Brain microvascular endothelial cell (primary cell): ENCODE measurements around the gene ADAMTSL1.

Source experiments
- DNase-seq: peaks from one replicate; pipeline ENCODE4 v3.0.0-alpha.2; 2020
- H3K27ac ChIP-seq: fragments of 250-450 bp; sonication (Bioruptor Pico); 2 replicates; pipeline ENCODE4 v1.5.1; 2020; ENCODE audit warnings: mild to moderate bottlenecking, moderate library complexity
- H3K27me3 ChIP-seq: fragments of 250-450 bp; sonication (Bioruptor Pico); replicated peaks from 2 replicates; pipeline ENCODE4 v1.5.1; 2020; ENCODE audit warnings: mild to moderate bottlenecking
- H3K36me3 ChIP-seq: fragments of 250-450 bp; sonication (Bioruptor Pico); replicated peaks from 2 replicates; pipeline ENCODE4 v1.5.1; 2020; ENCODE audit warnings: mild to moderate bottlenecking
- H3K4me3 ChIP-seq: 2 replicates; pipeline ENCODE4 v1.5.1; 2011; ENCODE audit warnings: low read depth, mild to moderate bottlenecking, control low read depth, low read length, moderate library complexity
- in situ Hi-C: cut with HindIII; loops from 2 replicates; pipeline ENCODE4 v1.10.0; 2017; ENCODE audit warnings: low sequenced_read_pairs, low pct_ligation_motif_present
- TF ChIP-seq, protein P1 (sequence below): IDR thresholded peaks from 2 replicates; pipeline ENCODE4 v1.5.1; 2011; ENCODE audit warnings: low read depth, mild to moderate bottlenecking, moderate library complexity, low read length, control low read depth, inconsistent platforms; ENCODE audit errors: missing control alignments

Gene ADAMTSL1

DNA sequence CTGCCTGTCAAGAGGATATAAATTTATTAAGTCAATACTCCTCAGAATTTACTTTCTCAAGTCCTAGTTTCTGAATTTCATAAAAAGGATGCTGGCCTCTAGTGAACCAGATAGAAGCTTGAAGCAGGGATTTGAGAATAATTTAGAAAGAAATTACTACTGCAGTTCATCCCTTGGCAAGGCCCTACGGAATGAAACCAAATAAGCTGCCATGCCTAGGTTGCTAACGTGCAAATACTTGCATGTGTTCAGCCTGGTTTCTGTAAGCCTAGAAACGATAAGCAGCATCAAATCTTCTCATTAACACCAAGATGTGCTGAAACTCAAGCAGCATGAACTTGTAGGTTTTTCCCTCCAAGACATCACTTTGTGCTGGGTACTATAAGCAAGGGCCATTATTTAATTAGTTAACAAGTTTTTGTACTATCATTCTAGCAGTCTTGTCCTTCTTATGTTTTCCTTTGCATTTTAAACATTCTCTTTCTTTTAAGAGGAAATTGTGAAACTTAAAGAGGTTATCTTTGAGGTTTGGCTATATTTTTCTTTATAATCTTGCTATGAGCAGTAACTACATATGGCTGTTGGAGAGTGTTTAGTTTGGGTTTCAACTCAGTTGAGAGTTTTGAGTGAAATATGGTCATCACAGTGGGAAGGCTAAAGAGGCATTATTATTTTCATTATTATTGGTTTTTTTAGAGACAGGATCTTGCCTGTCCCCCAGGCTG lies 71.8 kb downstream of the ADAMTSL1 start:
- DNase-seq: no peak
- no peaks in the 10 kb centered on the region for H3K36me3 ChIP-seq

DNA sequence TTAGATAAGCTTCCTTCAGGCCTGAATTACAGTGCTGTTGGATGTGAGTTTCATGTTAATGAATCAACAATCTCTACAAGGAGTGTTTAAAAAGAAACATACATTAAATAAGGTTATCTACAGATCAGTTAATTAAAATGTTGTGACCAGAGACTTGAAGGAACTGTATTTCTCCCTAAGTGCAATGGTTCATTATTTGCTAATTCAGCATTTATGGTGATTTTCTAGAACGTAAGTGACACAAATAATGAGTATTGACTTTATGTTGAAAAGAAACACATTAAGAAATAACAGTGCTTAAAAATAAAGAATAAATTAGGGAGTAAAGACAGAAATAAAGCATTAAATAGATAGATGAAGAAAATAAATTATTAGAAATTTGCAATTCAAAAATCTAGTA lies 74.5 kb downstream of the ADAMTSL1 start:
- TF ChIP-seq, protein P1, sequence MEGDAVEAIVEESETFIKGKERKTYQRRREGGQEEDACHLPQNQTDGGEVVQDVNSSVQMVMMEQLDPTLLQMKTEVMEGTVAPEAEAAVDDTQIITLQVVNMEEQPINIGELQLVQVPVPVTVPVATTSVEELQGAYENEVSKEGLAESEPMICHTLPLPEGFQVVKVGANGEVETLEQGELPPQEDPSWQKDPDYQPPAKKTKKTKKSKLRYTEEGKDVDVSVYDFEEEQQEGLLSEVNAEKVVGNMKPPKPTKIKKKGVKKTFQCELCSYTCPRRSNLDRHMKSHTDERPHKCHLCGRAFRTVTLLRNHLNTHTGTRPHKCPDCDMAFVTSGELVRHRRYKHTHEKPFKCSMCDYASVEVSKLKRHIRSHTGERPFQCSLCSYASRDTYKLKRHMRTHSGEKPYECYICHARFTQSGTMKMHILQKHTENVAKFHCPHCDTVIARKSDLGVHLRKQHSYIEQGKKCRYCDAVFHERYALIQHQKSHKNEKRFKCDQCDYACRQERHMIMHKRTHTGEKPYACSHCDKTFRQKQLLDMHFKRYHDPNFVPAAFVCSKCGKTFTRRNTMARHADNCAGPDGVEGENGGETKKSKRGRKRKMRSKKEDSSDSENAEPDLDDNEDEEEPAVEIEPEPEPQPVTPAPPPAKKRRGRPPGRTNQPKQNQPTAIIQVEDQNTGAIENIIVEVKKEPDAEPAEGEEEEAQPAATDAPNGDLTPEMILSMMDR: no peak
- Histone ChIP-seq H3K4me3 (no peak overlapping the region), H3K36me3 (no peaks in the 10 kb centered on the region), H3K27ac (no peak overlapping the region), H3K27me3 (no peaks in the 10 kb centered on the region)
- in situ Hi-C loops: no loop called here
- DNase-seq: no peak

More for the DNA sequence above, 71.8 kb downstream of the ADAMTSL1 start:
- no peak overlapping the region for H3K4me3 ChIP-seq
- no peaks in the 10 kb centered on the region for H3K27me3 ChIP-seq
- H3K27ac ChIP-seq: peak overlapping the region; percentile 29
- TF ChIP-seq, protein P1: no peak
- in situ Hi-C loops: no loop called here

DNA sequence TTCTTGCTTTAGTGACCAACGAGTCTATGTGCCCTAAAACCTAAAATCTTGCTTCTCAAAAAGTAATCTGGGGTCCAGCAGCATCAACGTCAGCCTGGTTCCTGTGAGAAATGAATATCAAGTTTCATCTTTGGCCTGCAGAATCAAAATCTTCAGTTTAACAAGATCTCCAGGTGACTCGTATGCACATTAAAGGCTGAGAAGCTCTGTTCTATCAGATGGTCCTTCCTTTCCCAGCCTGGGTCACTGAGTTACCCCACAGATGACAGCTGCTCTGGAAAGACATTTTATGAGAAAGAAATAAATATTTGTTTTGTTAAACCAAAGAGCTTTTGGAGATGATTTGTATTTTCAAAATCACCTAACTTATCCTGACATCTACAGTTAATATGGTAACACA lies 75.8 kb downstream of the ADAMTSL1 start:
- TF ChIP-seq, protein P1: no peak
- no peak for DNase-seq
- H3K4me3 ChIP-seq: no peak overlapping the region
- no peaks in the 10 kb centered on the region for H3K36me3 ChIP-seq
- no peaks in the 10 kb centered on the region for H3K27me3 ChIP-seq
- H3K27ac ChIP-seq: no peak overlapping the region
- in situ Hi-C loops: no loop called here

DNA sequence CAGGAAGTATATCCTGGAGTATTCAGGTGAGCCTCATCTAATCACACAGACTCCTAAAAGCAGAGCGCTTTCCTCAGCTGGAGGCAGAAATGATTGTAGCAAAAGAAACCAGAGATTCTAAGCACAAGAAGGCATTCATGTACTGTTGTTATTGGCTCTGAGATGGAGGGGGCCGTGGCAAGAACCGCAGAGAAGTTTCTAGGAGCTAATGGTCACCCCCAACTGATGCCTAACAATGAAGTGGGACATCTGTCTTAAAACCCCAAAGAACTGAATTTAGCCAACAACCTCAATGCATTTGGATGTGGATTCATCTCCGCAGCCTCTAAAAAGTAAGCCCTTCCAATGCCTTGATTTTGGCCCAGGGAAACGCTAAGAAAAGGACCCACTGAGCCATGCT lies 76.3 kb downstream of the ADAMTSL1 start:
- H3K4me3 ChIP-seq: no peak overlapping the region
- no peaks in the 10 kb centered on the region for H3K36me3 ChIP-seq
- in situ Hi-C loops: no loop called here
- no peak for DNase-seq
- no peak overlapping the region for H3K27ac ChIP-seq
- no peaks in the 10 kb centered on the region for H3K27me3 ChIP-seq
- TF ChIP-seq, protein P1: no peak

DNA sequence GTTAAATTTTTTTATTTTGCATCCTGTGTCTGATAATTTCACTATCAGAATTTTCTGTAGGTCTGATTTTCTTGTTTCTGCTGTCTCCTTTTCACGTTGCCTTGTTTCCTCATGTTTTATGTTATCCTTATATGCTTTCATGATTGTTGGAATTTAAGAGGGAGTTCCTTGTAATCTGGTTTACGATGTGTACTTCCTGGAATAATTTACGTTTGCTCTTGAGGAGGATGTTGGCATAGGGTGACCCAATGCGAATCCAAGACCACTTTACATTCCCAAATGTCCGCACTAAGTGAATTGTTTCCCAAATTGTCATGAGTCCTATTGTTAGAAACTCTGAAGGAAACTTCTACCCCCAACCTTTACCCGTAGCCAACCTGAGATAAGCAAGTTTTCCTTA lies 80.3 kb downstream of the ADAMTSL1 start:
- in situ Hi-C loops: no loop called here
- H3K4me3 ChIP-seq: no peak overlapping the region
- no peaks in the 10 kb centered on the region for H3K27me3 ChIP-seq
- H3K27ac ChIP-seq: no peak overlapping the region
- TF ChIP-seq, protein P1: no peak
- no peak for DNase-seq
- H3K36me3 ChIP-seq: no peaks in the 10 kb centered on the region
